ENCODE measurements around the gene KRTAP4-5.

DNA sequence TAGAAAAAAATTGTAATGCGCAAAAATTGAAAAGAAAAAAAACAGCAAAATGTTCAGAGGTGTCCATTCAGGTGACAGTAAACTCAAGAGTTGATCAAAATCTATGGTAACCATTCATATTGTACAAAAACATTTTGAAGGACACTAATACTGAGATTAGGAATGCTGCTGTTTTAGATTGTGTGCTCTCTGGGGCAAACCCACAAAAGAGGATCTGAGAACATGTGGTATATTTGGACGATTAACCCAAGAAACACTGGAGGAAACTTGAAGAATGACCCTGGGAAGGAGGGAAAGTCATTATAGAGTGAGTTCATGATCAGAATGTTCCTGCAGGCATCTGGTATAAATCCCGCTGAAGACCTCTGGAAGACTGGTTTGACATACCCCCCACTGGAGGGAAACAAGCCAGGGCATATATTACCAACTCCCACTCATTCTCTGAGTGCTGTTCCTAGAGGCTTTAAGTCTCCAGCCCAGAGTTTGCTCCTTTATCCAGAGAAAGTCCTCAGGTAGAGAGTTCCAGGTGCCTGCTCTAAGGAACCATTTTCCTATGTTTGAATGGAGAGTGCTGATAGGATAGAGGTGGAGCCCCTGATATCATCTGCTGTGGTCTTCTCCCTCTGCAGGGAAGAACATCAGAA, 27.2 kb upstream of the KRTAP4-5 start:
- no peak for TF ChIP-seq EZH2 (IDR thresholded peaks at IDR 0.05; ENCODE audit: insufficient read depth, poor library complexity, severe bottlenecking)
- TF ChIP-seq EZH2phosphoT487 (IDR thresholded peaks at IDR 0.05; ENCODE audit: insufficient read depth, low read depth) = no peak

Measured in GM23248 (cell line).